Sigmoid colon (tissue), 7 donors: ENCODE measurements around the gene TMEM120B. TPM values are rescaled to one million over a fixed set of nuclear protein-coding genes. Genes with fewer than 3 reads are reported as not detected.

Experiments used
- DNase-seq: peaks from one replicate; pipeline ENCODE4 v3.0.0-alpha.2; 2019
- H3K27ac ChIP-seq, 4 donors: fragments of 200-600 bp; sonication (generic); one replicate each; pipeline ENCODE4 v1.5.1; 2016 to 2019; ENCODE audit warnings: mild to moderate bottlenecking in 1 of 4
- H3K27me3 ChIP-seq, 3 donors: fragments of 200-600 bp; sonication (generic); one replicate each; pipeline ENCODE4 v1.5.1; 2019; ENCODE audit warnings: mild to moderate bottlenecking in 1 of 3
- H3K36me3 ChIP-seq, 4 donors: fragments of 200-600 bp; sonication (generic); one replicate each; pipeline ENCODE4 v1.5.1; 2016 to 2019
- H3K4me1 ChIP-seq, 4 donors: fragments of 200-600 bp; sonication (generic); one replicate each; pipeline ENCODE4 v1.5.1; 2017 to 2019
- H3K4me3 ChIP-seq, 4 donors: fragments of 200-600 bp; sonication (generic); one replicate each; pipeline ENCODE4 v1.5.1; 2017 to 2019; ENCODE audit warnings: mild to moderate bottlenecking in 2 of 4, moderate library complexity in 1 of 4
- H3K9me3 ChIP-seq, 4 donors: fragments of 200-600 bp in 3 of 4; sonication (generic) in 3 of 4; one replicate each; pipeline versions ENCODE4 v1.5.1 to v1.6.1; 2013 to 2019
- EP300 ChIP-seq, 4 donors: sonication (generic); formaldehyde crosslinking; IDR thresholded peaks; one replicate each; pipeline ENCODE4 v1.6.1; 2017; ENCODE audit warnings: antibody characterized with exemption in 4 of 4
- POLR2A ChIP-seq, 2 donors: fragments of 450-650 bp; IDR thresholded peaks; one replicate each; pipeline ENCODE4 v1.6.1; 2016; ENCODE audit warnings: antibody characterized with exemption in 2 of 2, mild to moderate bottlenecking in 2 of 2, moderate library complexity in 2 of 2
- POLR2AphosphoS5 ChIP-seq, 4 donors: sonication (generic); formaldehyde crosslinking; IDR thresholded peaks; one replicate each; pipeline ENCODE4 v1.6.1; 2017; ENCODE audit warnings: antibody characterized with exemption in 4 of 4
- WGBS, 2 donors: extraction: QIAGEN DNeasy Blood & Tissue Kit; methylation state at CpG; one replicate each; pipeline ENCODE4 v1.1.7; 2013; 5-methylcytosine and 5-hydroxymethylcytosine counted together
- intact Hi-C: fragments of 100-400 bp; cut with DNase I; formaldehyde crosslinking; loops from one replicate; pipeline ENCODE4 v1.15.1; 2023
- polyA plus RNA-seq, 3 donors: library from polyadenylated mRNA; stranded (reverse); fragments of 200-250 nt; gene quantifications; one replicate each; pipeline ENCODE4 v1.2.3, GENCODE V29; 2013
- total RNA-seq, 4 donors: library from RNA; depleted of rRNA; stranded (reverse); fragments of >200 nt; gene quantifications; one replicate each; pipeline ENCODE4 v1.1.0, GENCODE V29; 2016
- TF ChIP-seq, protein P1 (sequence below), 4 experiments: fragments of 450-650 bp in 3 of 4; fragments of 200-600 bp in 1 of 4; IDR thresholded peaks; one replicate each; pipeline ENCODE4 v1.5.1; 2016 to 2019; ENCODE audit warnings: antibody characterized with exemption in 4 of 4, mild to moderate bottlenecking in 3 of 4, moderate library complexity in 2 of 4
- donor health status: healthy with polysubstance abuse.
- donor health status: Bipolar disorder and iron deficiency.
- donor health status: healthy.

Gene TMEM120B
- total and polyA plus RNA-seq, 7 donors = 1.2 to 8.9 (median 3.7) TPM

DNA sequence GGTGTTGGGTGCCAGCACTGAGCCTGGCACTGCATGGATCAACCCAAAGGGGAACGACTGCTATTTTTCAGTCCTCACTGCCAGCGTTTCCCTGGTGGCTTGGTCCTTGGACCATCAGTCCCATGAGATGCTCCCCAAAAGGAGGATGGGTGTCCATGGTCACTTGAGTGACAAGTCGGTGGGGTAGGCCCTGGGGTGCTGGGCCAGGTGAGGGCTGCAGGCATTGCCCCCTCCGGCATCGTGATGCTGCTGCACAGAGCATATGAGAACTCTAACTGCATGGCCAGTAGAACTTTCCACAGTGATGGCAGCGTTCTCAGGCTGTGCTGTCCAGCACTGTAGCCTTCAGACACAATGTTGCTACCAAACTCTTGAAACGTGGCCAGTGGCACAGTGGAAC, 107.5 kb downstream of the TMEM120B start:
- H3K36me3 ChIP-seq = peaks cover 61 to 98% (median 81%) of the 10 kb centered on the region in 4 donors
- DNase-seq = no peak
- intact Hi-C loops = no loop called here
- no peaks in the 10 kb centered on the region for H3K4me1 ChIP-seq
- no peaks in the 10 kb centered on the region for H3K9me3 ChIP-seq
- 85 to 92% methylated on average over 7 of the region's 7 CpGs for WGBS, 2 donors
- no peaks in the 10 kb centered on the region for H3K27me3 ChIP-seq
- TF ChIP-seq, protein P1, sequence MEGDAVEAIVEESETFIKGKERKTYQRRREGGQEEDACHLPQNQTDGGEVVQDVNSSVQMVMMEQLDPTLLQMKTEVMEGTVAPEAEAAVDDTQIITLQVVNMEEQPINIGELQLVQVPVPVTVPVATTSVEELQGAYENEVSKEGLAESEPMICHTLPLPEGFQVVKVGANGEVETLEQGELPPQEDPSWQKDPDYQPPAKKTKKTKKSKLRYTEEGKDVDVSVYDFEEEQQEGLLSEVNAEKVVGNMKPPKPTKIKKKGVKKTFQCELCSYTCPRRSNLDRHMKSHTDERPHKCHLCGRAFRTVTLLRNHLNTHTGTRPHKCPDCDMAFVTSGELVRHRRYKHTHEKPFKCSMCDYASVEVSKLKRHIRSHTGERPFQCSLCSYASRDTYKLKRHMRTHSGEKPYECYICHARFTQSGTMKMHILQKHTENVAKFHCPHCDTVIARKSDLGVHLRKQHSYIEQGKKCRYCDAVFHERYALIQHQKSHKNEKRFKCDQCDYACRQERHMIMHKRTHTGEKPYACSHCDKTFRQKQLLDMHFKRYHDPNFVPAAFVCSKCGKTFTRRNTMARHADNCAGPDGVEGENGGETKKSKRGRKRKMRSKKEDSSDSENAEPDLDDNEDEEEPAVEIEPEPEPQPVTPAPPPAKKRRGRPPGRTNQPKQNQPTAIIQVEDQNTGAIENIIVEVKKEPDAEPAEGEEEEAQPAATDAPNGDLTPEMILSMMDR (IDR thresholded peaks at IDR 0.05) = no peak
- TF ChIP-seq POLR2AphosphoS5 (IDR thresholded peaks at IDR 0.05) (no peak), POLR2A (IDR thresholded peaks at IDR 0.05) (no peak), EP300 (IDR thresholded peaks at IDR 0.05) (no peak)
- H3K4me3 ChIP-seq = no peak overlapping the region
- H3K27ac ChIP-seq = no peak overlapping the region

DNA sequence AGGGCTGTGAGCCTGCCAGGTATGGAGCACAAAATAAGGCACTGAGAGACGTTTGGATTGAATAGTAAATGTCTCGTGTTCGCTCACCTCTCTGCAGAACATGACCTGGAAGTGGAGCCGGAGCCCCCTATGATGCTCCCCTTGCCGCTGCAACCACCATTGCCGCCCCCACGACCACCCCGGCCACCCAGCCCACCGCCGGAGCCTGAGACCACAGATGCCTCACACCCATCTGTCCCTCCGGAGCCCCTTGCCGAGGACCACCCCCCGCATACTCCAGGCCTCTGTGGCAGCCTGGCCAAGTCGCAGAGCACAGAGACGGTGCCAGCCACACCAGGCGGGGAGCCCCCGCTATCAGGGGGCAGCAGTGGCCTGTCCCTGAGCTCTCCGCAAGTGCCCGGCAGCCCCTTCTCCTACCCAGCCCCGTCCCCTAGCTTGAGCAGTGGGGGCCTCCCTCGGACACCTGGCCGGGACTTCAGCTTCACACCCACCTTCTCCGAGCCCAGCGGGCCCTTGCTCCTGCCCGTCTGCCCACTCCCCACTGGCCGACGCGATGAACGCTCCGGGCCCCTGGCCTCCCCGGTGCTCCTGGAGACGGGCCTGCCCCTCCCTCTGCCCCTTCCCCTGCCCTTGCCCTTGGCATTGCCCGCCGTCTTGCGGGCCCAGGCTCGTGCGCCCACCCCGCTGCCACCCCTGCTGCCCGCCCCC, 110.0 kb downstream of the TMEM120B start:
- intact Hi-C loops = no loop called here
- DNase-seq = no peak
- H3K27me3 ChIP-seq = no peaks in the 10 kb centered on the region
- 93% methylated on average over 39 of the region's 39 CpGs for WGBS, 2 donors
- no peaks in the 10 kb centered on the region for H3K9me3 ChIP-seq
- TF ChIP-seq, protein P1 (IDR thresholded peaks at IDR 0.05) = no peak
- TF ChIP-seq EP300 (IDR thresholded peaks at IDR 0.05) (no peak), POLR2A (IDR thresholded peaks at IDR 0.05) (no peak), POLR2AphosphoS5 (IDR thresholded peaks at IDR 0.05) (no peak)
- no peak overlapping the region for H3K27ac ChIP-seq
- no peaks in the 10 kb centered on the region for H3K4me1 ChIP-seq
- H3K4me3 ChIP-seq = no peak overlapping the region
- peaks cover 46 to 98% (median 67%) of the 10 kb centered on the region in 4 donors for H3K36me3 ChIP-seq

DNA sequence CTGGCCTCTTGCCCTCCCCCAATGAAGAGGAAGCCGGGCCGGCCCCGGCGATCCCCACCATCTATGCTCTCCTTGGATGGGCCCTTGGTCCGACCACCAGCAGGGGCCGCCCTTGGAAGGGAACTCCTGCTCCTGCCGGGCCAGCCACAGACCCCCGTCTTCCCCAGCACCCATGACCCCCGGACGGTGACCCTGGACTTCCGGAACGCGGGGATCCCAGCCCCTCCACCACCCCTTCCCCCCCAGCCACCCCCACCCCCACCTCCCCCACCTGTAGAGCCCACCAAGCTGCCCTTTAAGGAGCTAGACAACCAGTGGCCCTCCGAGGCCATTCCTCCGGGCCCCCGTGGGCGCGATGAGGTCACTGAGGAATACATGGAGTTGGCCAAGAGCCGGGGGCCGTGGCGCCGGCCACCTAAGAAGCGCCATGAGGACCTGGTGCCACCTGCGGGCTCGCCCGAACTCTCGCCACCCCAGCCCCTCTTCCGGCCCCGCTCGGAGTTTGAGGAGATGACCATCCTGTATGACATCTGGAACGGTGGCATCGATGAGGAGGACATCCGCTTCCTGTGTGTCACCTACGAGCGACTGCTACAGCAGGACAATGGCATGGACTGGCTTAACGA, 110.7 kb downstream of the TMEM120B start:
- DNase-seq = peak; percentile 64
- Histone ChIP-seq H3K27ac (no peak overlapping the region), H3K9me3 (no peaks in the 10 kb centered on the region), H3K4me3 (no peak overlapping the region), H3K36me3 (peaks cover 45 to 98% (median 67%) of the 10 kb centered on the region in 4 donors), H3K4me1 (no peaks in the 10 kb centered on the region), H3K27me3 (no peaks in the 10 kb centered on the region)
- 89 to 94% methylated on average over 36 of the region's 36 CpGs for WGBS, 2 donors
- TF ChIP-seq POLR2AphosphoS5 (IDR thresholded peaks at IDR 0.05) = no peak
- TF ChIP-seq, protein P1 (IDR thresholded peaks at IDR 0.05) = no peak
- no peak for TF ChIP-seq EP300 (IDR thresholded peaks at IDR 0.05)
- TF ChIP-seq POLR2A (IDR thresholded peaks at IDR 0.05) = no peak
- intact Hi-C loops = no loop called here

DNA sequence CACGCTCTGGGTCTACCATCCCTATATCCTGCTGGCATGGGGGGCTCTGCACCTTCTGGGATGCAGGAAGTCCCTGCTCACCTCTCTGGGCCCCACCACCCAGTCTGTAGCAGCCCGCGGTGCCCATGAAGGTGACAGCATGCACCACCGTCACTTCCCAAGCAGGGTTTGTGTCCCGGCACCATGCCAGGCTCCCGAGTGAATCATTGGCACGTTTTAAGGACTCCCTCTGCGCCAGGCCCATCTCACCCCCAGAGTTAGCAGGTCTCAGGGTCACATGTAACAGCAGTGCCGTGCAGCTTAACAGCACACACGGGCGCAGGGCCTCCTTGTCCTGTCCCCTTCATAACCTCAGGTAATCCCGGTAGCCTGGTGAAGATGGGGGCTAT, 111.2 kb downstream of the TMEM120B start:
- intact Hi-C loops = no loop called here
- H3K27ac ChIP-seq = no peak overlapping the region
- H3K9me3 ChIP-seq = no peaks in the 10 kb centered on the region
- H3K36me3 ChIP-seq = peaks cover 47 to 98% (median 68%) of the 10 kb centered on the region in 4 donors
- no peaks in the 10 kb centered on the region for H3K4me1 ChIP-seq
- no peaks in the 10 kb centered on the region for H3K27me3 ChIP-seq
- no peak overlapping the region for H3K4me3 ChIP-seq
- TF ChIP-seq, protein P1 (IDR thresholded peaks at IDR 0.05) = no peak
- TF ChIP-seq EP300 (IDR thresholded peaks at IDR 0.05) = no peak
- TF ChIP-seq POLR2A (IDR thresholded peaks at IDR 0.05) = no peak
- TF ChIP-seq POLR2AphosphoS5 (IDR thresholded peaks at IDR 0.05) = no peak
- 82 to 85% methylated on average over 12 of the region's 12 CpGs for WGBS, 2 donors
- DNase-seq = no peak
